HUES48 (cell line): ENCODE results near the gene CLMP.
A peak's percentile ranks its signal among the peaks of the same experiment; 100 is the strongest.

Experiments
- H3K27ac ChIP-seq: one replicate; pipeline ENCODE4 v1.7.0; 2013; ENCODE audit warnings: low read depth, low read length, inconsistent platforms
- H3K27me3 ChIP-seq: 2 replicates; pipeline ENCODE4 v1.6.1; 2013; ENCODE audit warnings: mild to moderate bottlenecking, low read length; ENCODE audit not compliant: control insufficient read depth, insufficient read depth
- H3K36me3 ChIP-seq: 2 replicates; pipeline ENCODE4 v1.6.1; 2013; ENCODE audit warnings: low read length; ENCODE audit not compliant: control insufficient read depth, insufficient read depth
- H3K4me1 ChIP-seq: 2 replicates; pipeline ENCODE4 v1.6.1; 2013; ENCODE audit warnings: mild to moderate bottlenecking, low read length; ENCODE audit not compliant: control insufficient read depth, insufficient read depth
- H3K4me3 ChIP-seq: 2 replicates; pipeline ENCODE4 v1.5.1; 2013; ENCODE audit warnings: mild to moderate bottlenecking, low read depth, low read length
- H3K9ac ChIP-seq: 2 replicates; pipeline ENCODE4 v1.6.1; 2013; ENCODE audit warnings: mild to moderate bottlenecking, low read depth, low read length, moderate library complexity
- H3K9me3 ChIP-seq: 2 replicates; pipeline ENCODE4 v1.6.1; 2013; ENCODE audit warnings: low read length; ENCODE audit not compliant: control insufficient read depth, insufficient read depth

Gene CLMP

DNA sequence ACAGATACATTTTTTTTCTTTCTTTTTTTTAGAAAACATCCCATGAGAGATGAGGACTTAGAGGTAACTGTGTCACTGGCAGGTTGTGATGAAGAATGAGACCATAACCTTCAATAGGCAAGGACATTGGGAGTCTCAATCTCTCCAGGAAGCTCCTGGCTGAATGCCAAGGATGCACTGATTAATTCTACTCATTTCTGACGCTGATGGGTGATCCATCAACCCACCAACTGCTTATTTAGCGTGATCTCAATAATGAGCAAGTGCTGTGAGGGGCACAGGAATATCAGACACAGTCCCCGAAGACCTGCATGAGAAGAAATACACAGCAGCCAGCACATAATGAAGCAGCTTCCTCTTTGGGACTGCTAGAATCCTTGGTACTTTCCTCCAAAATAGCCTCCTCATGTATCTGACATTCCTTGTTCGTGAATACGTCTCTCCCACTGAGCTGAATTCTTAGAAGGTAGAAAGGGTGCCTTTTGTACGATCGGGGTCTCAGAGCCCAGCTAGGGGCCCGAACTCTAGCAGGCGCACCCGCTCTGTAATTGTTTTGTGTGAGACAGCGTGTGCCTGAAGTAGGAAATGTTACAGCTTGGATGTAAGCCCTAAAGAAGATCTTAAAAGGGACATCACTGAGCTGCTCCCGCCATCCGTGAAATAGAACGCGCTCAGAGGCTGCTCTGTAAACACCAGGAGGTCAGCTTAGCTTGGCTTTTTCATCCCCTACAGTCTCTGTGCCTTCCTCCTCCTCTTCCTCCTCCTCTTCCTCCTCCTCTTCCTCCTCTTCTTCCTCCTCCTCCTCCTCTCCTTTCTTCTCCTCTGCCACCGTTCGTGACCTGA, 7.2 kb downstream of the CLMP start:
- Histone ChIP-seq H3K36me3 (no peaks in the 10 kb centered on the region), H3K4me1 (peaks cover 33% of the 10 kb centered on the region), H3K27ac (peak overlapping the region; percentile 90), H3K9ac (no peak overlapping the region), H3K9me3 (no peaks in the 10 kb centered on the region), H3K4me3 (no peak overlapping the region), H3K27me3 (0 out of 2 replicates have a peak, but pooled peaks cover under 1% of the 10 kb centered on the region)

GRCh38 chr11:123187248-123187647, 7.8 kb downstream of the CLMP start:
- Histone ChIP-seq H3K4me1 (peaks cover 27% of the 10 kb centered on the region), H3K27me3 (no peaks in the 10 kb centered on the region), H3K9me3 (no peaks in the 10 kb centered on the region), H3K4me3 (no peak overlapping the region), H3K9ac (no peak overlapping the region), H3K36me3 (no peaks in the 10 kb centered on the region), H3K27ac (no peak overlapping the region)

GRCh38 chr11:123186286-123186685, 8.8 kb downstream of the CLMP start:
- Histone ChIP-seq H3K9me3 (no peaks in the 10 kb centered on the region), H3K36me3 (no peaks in the 10 kb centered on the region), H3K27me3 (no peaks in the 10 kb centered on the region), H3K9ac (no peak overlapping the region), H3K4me1 (peaks cover 36% of the 10 kb centered on the region), H3K27ac (no peak overlapping the region), H3K4me3 (no peak overlapping the region)

GRCh38 chr11:123185326-123185725, 9.7 kb downstream of the CLMP start:
- no peaks in the 10 kb centered on the region for H3K9me3 ChIP-seq
- peaks cover 41% of the 10 kb centered on the region for H3K4me1 ChIP-seq
- no peak overlapping the region for H3K4me3 ChIP-seq
- H3K27me3 ChIP-seq = no peaks in the 10 kb centered on the region
- H3K9ac ChIP-seq = no peak overlapping the region
- H3K36me3 ChIP-seq = no peaks in the 10 kb centered on the region
- peak overlapping the region; percentile 32 for H3K27ac ChIP-seq

DNA sequence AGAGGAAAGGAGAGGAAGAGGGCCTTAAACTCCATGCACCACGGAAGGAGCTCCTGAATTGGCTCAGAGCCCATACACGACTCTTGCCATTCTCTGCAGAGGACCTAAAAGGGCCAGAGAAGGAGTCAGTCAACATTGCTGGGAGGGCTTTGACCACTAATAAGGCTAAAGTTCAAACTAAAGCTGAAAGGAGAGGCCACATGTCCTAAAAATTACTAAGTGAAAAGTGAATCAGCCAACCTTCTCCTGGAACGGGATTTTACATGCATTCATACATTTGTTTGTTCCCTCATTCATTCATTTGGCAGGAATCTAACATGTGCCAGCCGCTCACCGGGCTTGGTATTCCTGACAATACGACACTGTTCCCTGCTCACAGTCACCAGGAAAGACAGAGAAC, 10.5 kb downstream of the CLMP start:
- H3K27me3 ChIP-seq = no peaks in the 10 kb centered on the region
- no peaks in the 10 kb centered on the region for H3K36me3 ChIP-seq
- H3K4me3 ChIP-seq = no peak overlapping the region
- H3K9me3 ChIP-seq = no peaks in the 10 kb centered on the region; the same call in 1 of the 2 replicates
- H3K27ac ChIP-seq = no peak overlapping the region
- H3K9ac ChIP-seq = 0 out of 2 replicates have a peak overlapping the region, but pooled peaks have one; percentile 23
- H3K4me1 ChIP-seq = peaks cover 44% of the 10 kb centered on the region

DNA sequence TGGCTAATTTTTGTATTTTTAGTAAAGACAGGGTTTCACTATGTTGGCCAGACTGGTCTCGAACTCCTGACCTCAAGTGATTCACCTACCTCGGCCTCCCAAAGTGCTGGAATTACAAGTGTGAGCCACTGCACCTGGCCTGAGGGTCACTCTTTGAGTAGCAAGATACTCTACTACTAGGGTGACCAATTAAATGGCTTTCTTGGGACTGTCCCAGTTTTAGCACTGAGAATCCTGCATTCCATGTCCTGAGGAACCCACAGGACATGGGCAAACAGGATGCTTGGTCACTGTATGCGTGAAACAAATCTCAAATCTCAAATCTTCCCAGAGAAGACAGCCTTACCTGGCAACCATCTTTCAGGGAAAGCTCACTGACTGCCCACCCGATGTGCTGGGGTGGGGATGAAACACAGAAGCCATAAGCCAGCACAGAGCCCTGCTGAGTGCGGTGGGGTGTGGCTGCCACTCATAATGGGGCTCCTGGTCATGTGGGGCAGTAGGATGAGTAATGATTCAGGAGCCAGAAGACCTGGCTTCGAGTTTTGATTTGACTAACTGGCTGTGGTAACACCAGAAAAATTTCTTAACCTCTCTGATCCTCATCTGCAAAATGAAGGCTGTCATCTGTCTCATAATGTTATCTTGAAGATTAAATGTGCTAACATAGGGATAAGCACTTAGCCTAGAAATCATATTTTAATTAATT, 11.5 kb downstream of the CLMP start:
- H3K27ac ChIP-seq = no peak overlapping the region
- no peaks in the 10 kb centered on the region for H3K27me3 ChIP-seq
- H3K4me3 ChIP-seq = no peak overlapping the region
- no peaks in the 10 kb centered on the region; the same call in 1 of the 2 replicates for H3K9me3 ChIP-seq
- H3K9ac ChIP-seq = no peak overlapping the region
- H3K36me3 ChIP-seq = no peaks in the 10 kb centered on the region
- H3K4me1 ChIP-seq = peaks cover 42% of the 10 kb centered on the region

- no peaks in the 10 kb centered on the region for H3K36me3 ChIP-seq
- peaks cover 33% of the 10 kb centered on the region for H3K4me1 ChIP-seq
- no peak overlapping the region for H3K9ac ChIP-seq
- H3K9me3 ChIP-seq = no peaks in the 10 kb centered on the region; the same call in 1 of the 2 replicates
- H3K4me3 ChIP-seq = no peak overlapping the region
- H3K27me3 ChIP-seq = no peaks in the 10 kb centered on the region
- no peak overlapping the region for H3K27ac ChIP-seq
Observed at GRCh38 chr11:123181767-123182500, 13.1 kb downstream of the CLMP start.

- H3K27ac ChIP-seq = no peak overlapping the region
- H3K4me3 ChIP-seq = no peak overlapping the region
- H3K9ac ChIP-seq = no peak overlapping the region
- no peaks in the 10 kb centered on the region for H3K27me3 ChIP-seq
- H3K4me1 ChIP-seq = peaks cover 38% of the 10 kb centered on the region
- no peaks in the 10 kb centered on the region; the same call in 1 of the 2 replicates for H3K9me3 ChIP-seq
- H3K36me3 ChIP-seq = no peaks in the 10 kb centered on the region
Observed at GRCh38 chr11:123181075-123181474, 14.0 kb downstream of the CLMP start.

DNA sequence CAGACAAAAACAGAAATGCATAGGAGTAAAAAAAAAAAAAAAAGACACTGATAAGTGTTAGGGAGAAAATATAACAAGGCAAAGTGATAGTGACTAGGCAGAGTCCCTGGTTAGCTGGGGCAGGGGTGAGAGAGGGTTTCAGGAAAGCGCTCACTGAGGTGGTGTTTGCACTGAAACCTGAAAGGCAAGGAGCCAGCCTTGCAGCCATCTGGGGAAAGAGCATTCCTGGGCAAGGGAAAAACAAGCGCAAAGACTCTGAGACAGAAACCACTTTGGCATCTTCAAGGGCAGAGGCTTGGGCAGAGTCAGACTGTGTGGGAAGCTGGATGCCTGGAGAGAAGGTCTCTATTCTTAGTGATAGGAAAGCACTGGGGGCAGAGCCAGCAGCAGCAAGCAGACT, 14.5 kb downstream of the CLMP start:
- H3K36me3 ChIP-seq = no peaks in the 10 kb centered on the region

DNA sequence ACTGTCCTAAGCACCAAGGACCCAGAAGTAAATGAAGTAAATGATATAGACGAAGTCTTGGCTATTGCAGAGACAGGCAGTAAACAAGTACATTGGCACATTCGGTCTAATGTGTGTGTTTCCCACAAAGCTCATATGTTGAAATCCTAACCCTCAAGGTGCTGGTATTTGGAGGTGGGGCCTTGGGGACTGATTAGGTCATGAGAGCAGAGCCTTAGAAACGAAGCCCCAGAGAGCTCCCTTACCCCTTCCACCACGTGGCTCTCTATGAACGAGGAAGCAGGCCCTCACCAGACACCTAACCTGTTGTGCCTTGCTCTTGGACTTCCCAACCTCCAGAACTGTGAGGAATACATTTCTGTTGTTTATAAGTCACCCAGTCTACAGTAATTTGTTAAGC, 14.9 kb downstream of the CLMP start:
- no peaks in the 10 kb centered on the region for H3K36me3 ChIP-seq

More for the DNA sequence above, 14.5 kb downstream of the CLMP start:
- Histone ChIP-seq H3K4me3 (no peak overlapping the region), H3K27ac (no peak overlapping the region), H3K9me3 (no peaks in the 10 kb centered on the region; the same call in 1 of the 2 replicates), H3K4me1 (peaks cover 38% of the 10 kb centered on the region), H3K9ac (no peak overlapping the region), H3K27me3 (no peaks in the 10 kb centered on the region)

More for the DNA sequence above, 14.9 kb downstream of the CLMP start:
- Histone ChIP-seq H3K4me1 (peaks cover 37% of the 10 kb centered on the region), H3K4me3 (no peak overlapping the region), H3K9me3 (no peaks in the 10 kb centered on the region; the same call in 1 of the 2 replicates), H3K9ac (no peak overlapping the region), H3K27ac (no peak overlapping the region), H3K27me3 (no peaks in the 10 kb centered on the region)
